ENCODE measurements around the gene SLC25A13. TPM values are rescaled to one million over a fixed set of nuclear protein-coding genes. Genes with fewer than 3 reads are reported as not detected.
A peak's percentile ranks its signal among the peaks of the same experiment; 100 is the strongest.

The SLC25A13 gene
- total and polyA plus RNA-seq, 12 donors: 10.8 to 55.1 (median 33.9) TPM

- peaks cover 38 to 66% of the 10 kb centered on the region in 2 donors for H3K4me1 ChIP-seq (replicated peaks in 1 of 2)
- WGBS, 4 donors: 75 to 79% (median 78%) methylated on average over 4 of the region's 4 CpGs
- no peak overlapping the region for H3K4me3 ChIP-seq
- intact Hi-C loops (cut with DNase I): no loop called here
- peak overlapping the region in 2 of 5 donors; percentile 54 for H3K27ac ChIP-seq
- H3K27me3 ChIP-seq: no peaks in the 10 kb centered on the region
- H3K9me3 ChIP-seq (replicated peaks in 1 of 3): no peaks in the 10 kb centered on the region
- no peak for DNase-seq
- no peaks in the 10 kb centered on the region for H3K36me3 ChIP-seq (replicated peaks in 1 of 2)
- TF ChIP-seq POLR2A (IDR thresholded peaks at IDR 0.05): no peak
- no peak for TF ChIP-seq CTCF (IDR thresholded peaks at IDR 0.05)
These were observed 9.4 kb downstream of the SLC25A13 start for GRCh38 chr7:96312502-96312901.

GRCh38 chr7:96311967-96312366 is 9.9 kb downstream of the SLC25A13 start:
- TF ChIP-seq POLR2A (IDR thresholded peaks at IDR 0.05) (peak in 1 of 2 donors; percentile 22), CTCF (IDR thresholded peaks at IDR 0.05) (no peak)
- H3K9me3 ChIP-seq (replicated peaks in 1 of 3): no peaks in the 10 kb centered on the region
- intact Hi-C loops (cut with DNase I): no loop called here
- no peaks in the 10 kb centered on the region for H3K36me3 ChIP-seq (replicated peaks in 1 of 2)
- peak overlapping the region in 2 of 5 donors; percentile 54 for H3K27ac ChIP-seq
- peak in 6 of 7 donors; percentile 40 to 84 (median 66) for DNase-seq
- WGBS, 4 donors: 51 to 73% (median 58%) methylated on average over 2 of the region's 2 CpGs
- no peak overlapping the region for H3K4me3 ChIP-seq
- H3K4me1 ChIP-seq (replicated peaks in 1 of 2): peaks cover 38 to 66% of the 10 kb centered on the region in 2 donors
- H3K27me3 ChIP-seq: no peaks in the 10 kb centered on the region

- Histone ChIP-seq H3K9me3 (replicated peaks in 1 of 3) (no peaks in the 10 kb centered on the region), H3K27me3 (no peaks in the 10 kb centered on the region), H3K27ac (peak overlapping the region in 2 of 5 donors; percentile 13 to 52), H3K4me3 (no peak overlapping the region), H3K36me3 (replicated peaks in 1 of 2) (no peaks in the 10 kb centered on the region), H3K4me1 (replicated peaks in 1 of 2) (peaks cover 38 to 62% of the 10 kb centered on the region in 2 donors)
- 21 to 28% (median 26%) methylated on average over 3 of the region's 3 CpGs for WGBS, 4 donors
- TF ChIP-seq POLR2A (IDR thresholded peaks at IDR 0.05) (no peak), CTCF (IDR thresholded peaks at IDR 0.05) (no peak)
- DNase-seq: peak in 5 of 7 donors; percentile 32 to 66 (median 43)
- intact Hi-C loops (cut with DNase I): no loop called here
These were observed 11.8 kb downstream of the SLC25A13 start for GRCh38 chr7:96310110-96310509.

- H3K9me3 ChIP-seq (replicated peaks in 1 of 3): no peaks in the 10 kb centered on the region
- DNase-seq: no peak
- no peak overlapping the region for H3K4me3 ChIP-seq
- H3K4me1 ChIP-seq (replicated peaks in 1 of 2): peaks cover 38 to 55% of the 10 kb centered on the region in 2 donors
- H3K36me3 ChIP-seq (replicated peaks in 1 of 2): no peaks in the 10 kb centered on the region
- intact Hi-C loops (cut with DNase I): loop anchor here in 1 of 2 donors (5.0 kb wide), 1 partner anchor 82 kb away; no protein-coding TSS in a partner anchor
- no peak for TF ChIP-seq POLR2A (IDR thresholded peaks at IDR 0.05)
- no peak for TF ChIP-seq CTCF (IDR thresholded peaks at IDR 0.05)
- H3K27me3 ChIP-seq: no peaks in the 10 kb centered on the region
- H3K27ac ChIP-seq: no peak overlapping the region
These were observed 13.0 kb downstream of the SLC25A13 start for GRCh38 chr7:96308950-96309263.
